HG03025 (cell line): ENCODE results near the gene PHF12.

Experiments used
- ATAC-seq: cut with Tn5 transposase; IDR thresholded peaks from one replicate; pipeline ENCODE4 v1.9.1; 2021; ENCODE audit warnings: mild to moderate bottlenecking, moderate library complexity; ENCODE audit not compliant: unreplicated experiment, low FRiP score

Gene PHF12

DNA sequence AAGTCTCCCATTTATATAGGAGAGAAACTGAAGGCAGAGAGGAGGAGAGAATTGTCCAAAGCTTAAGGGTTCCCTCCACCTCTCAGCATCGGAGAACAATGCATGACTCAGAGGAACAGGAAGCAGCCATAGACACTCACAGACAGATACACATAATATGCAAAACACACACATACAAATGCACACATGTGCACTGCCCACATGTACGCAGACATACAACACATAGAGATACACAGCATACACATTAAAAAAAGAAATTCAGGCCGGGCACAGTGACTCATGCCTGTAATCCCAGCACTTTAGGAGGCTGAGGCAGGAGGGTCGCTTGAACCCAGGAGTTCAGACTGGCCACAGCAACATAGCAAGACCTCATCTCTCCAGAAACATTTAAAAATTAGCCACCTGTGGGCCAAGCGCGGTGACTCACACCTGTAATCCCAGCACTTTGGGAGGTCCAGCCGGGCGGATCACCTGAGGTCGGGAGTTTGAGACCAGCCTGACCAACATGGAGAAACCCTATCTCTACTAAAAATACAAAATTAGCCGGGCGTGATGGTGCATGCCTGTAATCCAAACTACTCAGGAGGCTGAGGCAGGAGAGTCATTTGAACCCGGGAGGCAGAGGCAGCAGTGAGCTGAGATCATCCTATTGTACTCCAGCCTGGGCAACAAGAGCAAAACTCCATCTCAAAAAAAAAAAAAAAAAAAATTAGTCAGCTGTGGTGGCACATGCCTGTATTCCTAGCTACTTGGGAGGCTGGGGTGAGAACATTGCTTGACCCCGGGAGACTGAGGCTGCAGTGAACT lies 85.2 kb downstream of the PHF12 start:
- ATAC-seq, result no peak

GRCh38 chr17:28864991-28865849 lies 86.1 kb downstream of the PHF12 start:
- no peak for ATAC-seq

- ATAC-seq, result no peak
Observed at GRCh38 chr17:28863953-28864352, 87.4 kb downstream of the PHF12 start.

GRCh38 chr17:28862561-28862960 lies 88.8 kb downstream of the PHF12 start:
- ATAC-seq, result no peak

DNA sequence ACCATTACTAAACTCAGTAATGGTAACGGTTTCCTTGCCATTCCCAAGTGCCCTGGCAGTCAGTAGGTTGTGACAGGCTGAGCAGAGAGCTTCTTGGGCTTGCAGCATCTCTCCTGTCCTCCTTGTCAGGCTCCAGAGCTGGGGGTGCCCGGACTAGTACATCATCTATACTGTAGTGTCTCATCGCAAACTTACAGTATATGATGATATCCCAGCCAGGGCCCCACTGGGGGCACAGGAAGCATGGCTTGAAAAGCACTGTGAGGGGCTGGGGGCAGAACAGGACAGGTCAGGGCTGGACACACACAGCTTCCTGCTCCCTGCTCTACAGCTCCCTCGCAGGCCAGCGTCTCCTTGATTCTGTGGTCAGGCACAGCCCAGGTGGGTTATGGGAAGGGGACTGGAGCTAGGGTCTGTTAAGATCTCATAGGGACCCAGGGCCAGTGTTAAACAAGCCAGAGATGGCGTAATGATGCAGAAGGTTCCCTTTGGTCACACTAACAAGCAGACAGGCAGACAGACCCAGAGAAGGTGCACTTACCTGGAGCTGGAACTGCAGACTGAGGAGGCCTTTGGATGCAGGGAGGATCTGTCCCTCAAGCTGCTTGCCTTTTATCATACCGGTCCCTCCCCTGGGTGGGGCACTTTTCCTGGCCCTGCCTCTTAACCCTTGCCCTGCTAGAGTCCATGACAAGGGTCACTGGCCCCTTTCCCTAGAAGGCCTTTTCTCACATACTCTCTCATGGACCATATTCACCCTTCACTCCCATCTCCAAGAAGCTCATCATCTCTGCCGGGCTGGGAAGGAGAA lies 89.7 kb downstream of the PHF12 start:
- no peak for ATAC-seq

DNA sequence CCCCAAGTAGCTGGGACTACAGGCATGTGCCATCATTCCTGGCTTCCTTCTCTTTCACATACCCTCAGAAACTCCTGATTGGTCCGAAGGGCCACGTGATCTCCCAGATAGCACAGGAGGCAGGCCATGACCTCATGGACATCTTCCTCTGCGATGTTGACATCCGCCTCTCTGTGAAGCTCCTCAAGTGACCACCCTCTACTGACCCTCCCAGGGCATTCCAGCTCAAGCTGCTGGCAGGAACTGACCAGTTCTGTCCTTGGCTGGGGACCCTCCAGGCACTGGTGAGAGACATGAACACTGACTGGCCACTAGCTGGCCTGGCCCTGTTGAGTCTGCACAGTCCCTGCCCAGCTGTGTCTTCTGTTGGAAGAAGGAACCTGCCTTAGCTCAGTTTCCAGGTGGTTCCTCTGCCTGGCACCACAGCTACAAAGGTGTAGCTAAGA lies 90.9 kb downstream of the PHF12 start:
- no peak for ATAC-seq

GRCh38 chr17:28858801-28859355 lies 92.4 kb downstream of the PHF12 start:
- ATAC-seq, result no peak

DNA sequence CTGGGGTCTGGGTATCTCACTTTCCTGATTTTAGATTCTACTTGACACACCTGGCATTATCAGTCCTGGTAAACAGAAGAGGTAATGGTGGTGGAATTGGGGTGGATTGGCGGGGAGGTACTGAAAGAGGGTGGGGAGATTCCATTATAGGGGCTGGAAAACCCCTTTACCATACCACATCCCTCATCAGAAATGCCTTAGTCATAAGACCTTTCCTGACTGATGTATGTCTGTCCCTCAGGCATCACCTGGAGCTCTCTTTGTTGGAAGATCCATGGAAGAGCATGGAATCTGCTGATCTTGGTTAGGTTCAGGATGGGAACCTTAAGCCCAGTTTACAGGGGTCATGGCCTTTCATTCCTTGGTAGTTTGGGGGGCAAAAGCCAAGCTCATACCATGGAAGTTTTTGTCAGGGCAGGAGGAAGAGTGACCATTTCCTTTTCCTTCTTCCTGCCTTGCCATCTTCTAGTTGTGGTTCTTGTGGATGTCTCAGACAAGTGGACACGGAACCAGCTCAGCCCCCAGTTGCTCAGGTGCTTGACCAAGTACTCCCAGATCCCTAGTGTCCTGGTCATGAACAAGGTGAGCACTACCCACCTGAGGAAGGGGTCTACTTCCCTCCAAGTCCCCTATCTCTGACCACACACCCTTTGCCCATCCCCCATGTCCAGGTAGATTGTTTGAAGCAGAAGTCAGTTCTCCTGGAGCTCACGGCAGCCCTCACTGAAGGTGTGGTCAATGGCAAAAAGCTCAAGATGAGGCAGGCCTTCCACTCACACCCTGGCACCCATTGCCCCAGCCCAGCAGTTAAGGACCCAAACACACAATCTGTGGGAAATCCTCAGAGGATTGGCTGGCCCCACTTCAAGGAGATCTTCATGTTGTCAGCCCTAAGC lies 93.2 kb downstream of the PHF12 start:
- ATAC-seq, result no peak

GRCh38 chr17:28856028-28856574 lies 95.2 kb downstream of the PHF12 start:
- ATAC-seq, result no peak

DNA sequence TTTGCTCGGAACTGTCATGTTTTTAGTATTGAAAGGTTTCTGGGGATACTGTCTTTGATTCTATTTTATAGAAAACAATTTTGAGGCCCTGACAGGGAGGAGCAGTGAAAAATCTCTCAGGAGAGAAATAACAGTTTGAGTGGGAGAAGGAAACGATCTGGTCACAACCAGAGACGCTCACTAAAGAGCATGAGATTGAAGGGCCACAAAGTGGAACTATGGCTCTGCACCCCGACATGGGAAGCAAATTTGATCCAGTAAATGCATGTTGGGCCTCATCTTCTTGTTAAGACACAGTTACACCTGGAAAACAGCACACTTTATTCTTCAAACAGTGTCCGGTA lies 96.0 kb downstream of the PHF12 start:
- ATAC-seq, result no peak
